WTC11 (cell line): ENCODE measurements around the gene ADGRE1. TPM values are rescaled to one million over a fixed set of nuclear protein-coding genes. Genes with fewer than 3 reads are reported as not detected.

Experiments used
- ATAC-seq: fragments of 200-7000 bp; cut with Tn5 transposase; 2 replicates; pipeline ENCODE4 v1.10.0; 2021; ENCODE audit warnings: mild to moderate bottlenecking, moderate library complexity
- Bru-seq: library from RNA; stranded (reverse); fragments of 400-500 nt; gene quantifications from one replicate; lab custom pipeline; 2021; lab: Mats Ljungman, UMichigan
- CTCF ChIA-PET: fragments of 300-600 bp; sonication (Branson Sonifier 250); formaldehyde crosslinking; loops from one replicate; lab custom pipeline; 2021; ENCODE audit warnings: antibody characterized with exemption; lab: Charles Lee
- POLR2A ChIA-PET: fragments of 350-600 bp; sonication (Branson Sonifier 250); formaldehyde crosslinking; loops from one replicate; lab custom pipeline; 2021; ENCODE audit warnings: antibody characterized with exemption; lab: Charles Lee
- DNase-seq: peaks from one replicate; pipeline ENCODE4 v3.0.0; 2021; ENCODE audit warnings: low spot score
- H3K27ac Mint-ChIP-seq: 2 replicates; pipeline ENCODE4 v1.8.0; 2021; ENCODE audit warnings: mixed read lengths
- H3K27me3 Mint-ChIP-seq: 2 replicates; pipeline ENCODE4 v1.8.0; 2021; ENCODE audit warnings: low read depth, mild to moderate bottlenecking, moderate library complexity, mixed read lengths
- H3K36me3 Mint-ChIP-seq: 2 replicates; pipeline ENCODE4 v1.8.0; 2021; ENCODE audit warnings: mixed read lengths
- H3K4me1 Mint-ChIP-seq: 2 replicates; pipeline ENCODE4 v1.8.0; 2022; ENCODE audit warnings: mixed read lengths
- H3K4me3 Mint-ChIP-seq: 2 replicates; pipeline ENCODE4 v1.8.0; 2021; ENCODE audit warnings: mild to moderate bottlenecking, moderate library complexity, mixed read lengths
- H3K9me3 Mint-ChIP-seq: 2 replicates; pipeline ENCODE4 v1.8.0; 2021; ENCODE audit warnings: mixed read lengths
- ATF1 ChIP-seq: sonication (generic); formaldehyde crosslinking; IDR thresholded peaks from 2 replicates; pipeline ENCODE4 v1.8.1; 2023; ENCODE audit warnings: mild to moderate bottlenecking, moderate library complexity, missing genetic modification reagents
- CREB1 ChIP-seq: sonication (generic); formaldehyde crosslinking; IDR thresholded peaks from 2 replicates; pipeline ENCODE4 v1.8.0; 2023; ENCODE audit warnings: mild to moderate bottlenecking, missing genetic modification reagents
- E2F1 ChIP-seq: sonication (generic); formaldehyde crosslinking; IDR thresholded peaks from 2 replicates; pipeline ENCODE4 v1.8.0; 2022; ENCODE audit warnings: mild to moderate bottlenecking, missing genetic modification reagents
- ELF4 ChIP-seq: sonication (generic); formaldehyde crosslinking; IDR thresholded peaks from 2 replicates; pipeline ENCODE4 v1.8.1; 2022; ENCODE audit warnings: low read depth, mild to moderate bottlenecking, moderate library complexity, missing genetic modification reagents
- GTF2I ChIP-seq: fragments of 250-450 bp; sonication (Bioruptor Pico); conservative IDR thresholded peaks from 2 replicates; pipeline ENCODE4 v1.4.0; 2021; ENCODE audit warnings: mild to moderate bottlenecking
- HMGXB4 ChIP-seq: sonication (generic); formaldehyde crosslinking; IDR thresholded peaks from 2 replicates; pipeline ENCODE4 v1.8.1; 2023; ENCODE audit warnings: mild to moderate bottlenecking, moderate library complexity, missing genetic modification reagents
- JAZF1 ChIP-seq: fragments of 250-450 bp; sonication (Bioruptor Pico); IDR thresholded peaks from 2 replicates; pipeline ENCODE4 v1.9.0; 2021; ENCODE audit warnings: moderate library complexity, mild to moderate bottlenecking, inconsistent platforms
- KAT7 ChIP-seq: sonication (generic); formaldehyde crosslinking; IDR thresholded peaks from 2 replicates; pipeline ENCODE4 v1.8.1; 2023; ENCODE audit warnings: missing genetic modification reagents, mild to moderate bottlenecking, borderline replicate concordance
- NFATC4 ChIP-seq: fragments of 250-450 bp; sonication (Bioruptor Pico); IDR thresholded peaks from 2 replicates; pipeline ENCODE4 v1.9.0; 2021; ENCODE audit warnings: mild to moderate bottlenecking
- NFE2L1 ChIP-seq: sonication (generic); formaldehyde crosslinking; IDR thresholded peaks from 2 replicates; pipeline ENCODE4 v1.8.1; 2023; ENCODE audit warnings: missing genetic modification reagents
- NR3C1 ChIP-seq: sonication (generic); formaldehyde crosslinking; conservative IDR thresholded peaks from 2 replicates; pipeline ENCODE4 v1.8.1; 2023; ENCODE audit warnings: low read depth, mild to moderate bottlenecking, missing genetic modification reagents
- PRRX2 ChIP-seq: fragments of 250-450 bp; sonication (Bioruptor Pico); IDR thresholded peaks from 2 replicates; pipeline ENCODE4 v1.8.0; 2021; ENCODE audit warnings: mild to moderate bottlenecking
- SP1 ChIP-seq: sonication (generic); formaldehyde crosslinking; conservative IDR thresholded peaks from 2 replicates; pipeline ENCODE4 v1.8.1; 2022; ENCODE audit warnings: missing genetic modification reagents
- TEAD4 ChIP-seq: sonication (generic); formaldehyde crosslinking; IDR thresholded peaks from 2 replicates; pipeline ENCODE4 v1.8.0; 2022; ENCODE audit warnings: mild to moderate bottlenecking, missing genetic modification reagents
- ZBTB21 ChIP-seq: sonication (generic); formaldehyde crosslinking; IDR thresholded peaks from 2 replicates; pipeline ENCODE4 v1.8.1; 2023; ENCODE audit warnings: mild to moderate bottlenecking, missing genetic modification reagents, borderline replicate concordance
- ZNF138 ChIP-seq: sonication (generic); formaldehyde crosslinking; conservative IDR thresholded peaks from 2 replicates; pipeline ENCODE4 v1.8.1; 2022; ENCODE audit warnings: mild to moderate bottlenecking, moderate library complexity, missing genetic modification reagents
- ZNF423 ChIP-seq: fragments of 250-450 bp; sonication (Bioruptor Pico); IDR thresholded peaks from 2 replicates; pipeline ENCODE4 v2.1.2; 2022; ENCODE audit warnings: mild to moderate bottlenecking, moderate library complexity
- ZSCAN18 ChIP-seq: fragments of 250-450 bp; sonication (Bioruptor Pico); IDR thresholded peaks from 2 replicates; pipeline ENCODE4 v2.1.2; 2022; ENCODE audit warnings: mild to moderate bottlenecking, moderate library complexity
- long read RNA-seq, 3 experiments: library from RNA in 1 of 3; library from capped mRNA in 1 of 3; library from polyadenylated mRNA in 1 of 3; unstranded in 2 of 3; stranded (forward) in 1 of 3; transcript quantifications; one replicate each; pipeline ENCODE4 v2.0.0, GENCODE V29; 2021
- total RNA-seq: library from RNA; stranded (reverse); gene quantifications from 3 replicates; pipeline ENCODE4 v1.2.3, GENCODE V29; 2021
- TF ChIP-seq, protein P1 (sequence below): sonication (generic); formaldehyde crosslinking; IDR thresholded peaks from 2 replicates; pipeline ENCODE4 v1.8.0; 2022; ENCODE audit warnings: mild to moderate bottlenecking, missing genetic modification reagents
- TF ChIP-seq, protein P2 (sequence below): sonication (generic); formaldehyde crosslinking; IDR thresholded peaks from 2 replicates; pipeline ENCODE4 v1.8.1; 2022; ENCODE audit warnings: low read depth, missing genetic modification reagents, borderline replicate concordance
- TF ChIP-seq, protein P3 (sequence below): sonication (generic); formaldehyde crosslinking; conservative IDR thresholded peaks from 2 replicates; pipeline ENCODE4 v1.8.1; 2023; ENCODE audit warnings: mild to moderate bottlenecking, low read depth, missing genetic modification reagents, moderate library complexity
- TF ChIP-seq, protein P4 (sequence below): fragments of 250-450 bp; sonication (Bioruptor Pico); IDR thresholded peaks from 2 replicates; pipeline ENCODE4 v1.9.0; 2021; ENCODE audit warnings: moderate library complexity, mild to moderate bottlenecking, inconsistent platforms, borderline replicate concordance
- TF ChIP-seq, protein P5 (sequence below): sonication (generic); formaldehyde crosslinking; IDR thresholded peaks from 2 replicates; pipeline ENCODE4 v1.8.1; 2023; ENCODE audit warnings: mild to moderate bottlenecking, missing genetic modification reagents, moderate library complexity

The ADGRE1 gene
- not detected in 3 replicates for total RNA-seq
- Bru-seq, nascent RNA: not detected
- long read RNA-seq, experiment 1: 0 reads
- long read RNA-seq, experiment 2: 0 reads
- long read RNA-seq, experiment 3: 0 reads

- CTCF ChIA-PET: no interaction called here
- Mint-ChIP-seq H3K4me3 (no peak within 1 kb of the TSS), H3K4me1 (no peaks in the 10 kb centered on the region), H3K9me3 (peaks cover 69% of the 10 kb centered on the region), H3K27ac (no peak within 1 kb of the TSS), H3K36me3 (peaks cover 55% of the 10 kb centered on the region), H3K27me3 (peaks cover 5% of the 10 kb centered on the region)
- DNase-seq: no peak
- POLR2A ChIA-PET: no interaction called here
- no peak for ATAC-seq
- TF ChIP-seq NFATC4 (no peak), ELF4 (CRISPR knock-in tag) (no peak), GTF2I (CRISPR knock-in tag) (no peak), NR3C1 (CRISPR knock-in tag) (no peak), KAT7 (CRISPR knock-in tag) (no peak), ZBTB21 (CRISPR knock-in tag) (no peak), CREB1 (no peak), PRRX2 (no peak), ZNF423 (CRISPR knock-in tag) (no peak), TEAD4 (no peak), SP1 (CRISPR knock-in tag) (no peak), JAZF1 (CRISPR knock-in tag) (no peak), HMGXB4 (CRISPR knock-in tag) (no peak), NFE2L1 (CRISPR knock-in tag) (no peak)
- TF ChIP-seq, protein P1, sequence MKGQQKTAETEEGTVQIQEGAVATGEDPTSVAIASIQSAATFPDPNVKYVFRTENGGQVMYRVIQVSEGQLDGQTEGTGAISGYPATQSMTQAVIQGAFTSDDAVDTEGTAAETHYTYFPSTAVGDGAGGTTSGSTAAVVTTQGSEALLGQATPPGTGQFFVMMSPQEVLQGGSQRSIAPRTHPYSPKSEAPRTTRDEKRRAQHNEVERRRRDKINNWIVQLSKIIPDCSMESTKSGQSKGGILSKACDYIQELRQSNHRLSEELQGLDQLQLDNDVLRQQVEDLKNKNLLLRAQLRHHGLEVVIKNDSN (CRISPR knock-in tag): no peak
- TF ChIP-seq, protein P2, sequence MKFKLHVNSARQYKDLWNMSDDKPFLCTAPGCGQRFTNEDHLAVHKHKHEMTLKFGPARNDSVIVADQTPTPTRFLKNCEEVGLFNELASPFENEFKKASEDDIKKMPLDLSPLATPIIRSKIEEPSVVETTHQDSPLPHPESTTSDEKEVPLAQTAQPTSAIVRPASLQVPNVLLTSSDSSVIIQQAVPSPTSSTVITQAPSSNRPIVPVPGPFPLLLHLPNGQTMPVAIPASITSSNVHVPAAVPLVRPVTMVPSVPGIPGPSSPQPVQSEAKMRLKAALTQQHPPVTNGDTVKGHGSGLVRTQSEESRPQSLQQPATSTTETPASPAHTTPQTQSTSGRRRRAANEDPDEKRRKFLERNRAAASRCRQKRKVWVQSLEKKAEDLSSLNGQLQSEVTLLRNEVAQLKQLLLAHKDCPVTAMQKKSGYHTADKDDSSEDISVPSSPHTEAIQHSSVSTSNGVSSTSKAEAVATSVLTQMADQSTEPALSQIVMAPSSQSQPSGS (CRISPR knock-in tag): no peak
- TF ChIP-seq, protein P3, sequence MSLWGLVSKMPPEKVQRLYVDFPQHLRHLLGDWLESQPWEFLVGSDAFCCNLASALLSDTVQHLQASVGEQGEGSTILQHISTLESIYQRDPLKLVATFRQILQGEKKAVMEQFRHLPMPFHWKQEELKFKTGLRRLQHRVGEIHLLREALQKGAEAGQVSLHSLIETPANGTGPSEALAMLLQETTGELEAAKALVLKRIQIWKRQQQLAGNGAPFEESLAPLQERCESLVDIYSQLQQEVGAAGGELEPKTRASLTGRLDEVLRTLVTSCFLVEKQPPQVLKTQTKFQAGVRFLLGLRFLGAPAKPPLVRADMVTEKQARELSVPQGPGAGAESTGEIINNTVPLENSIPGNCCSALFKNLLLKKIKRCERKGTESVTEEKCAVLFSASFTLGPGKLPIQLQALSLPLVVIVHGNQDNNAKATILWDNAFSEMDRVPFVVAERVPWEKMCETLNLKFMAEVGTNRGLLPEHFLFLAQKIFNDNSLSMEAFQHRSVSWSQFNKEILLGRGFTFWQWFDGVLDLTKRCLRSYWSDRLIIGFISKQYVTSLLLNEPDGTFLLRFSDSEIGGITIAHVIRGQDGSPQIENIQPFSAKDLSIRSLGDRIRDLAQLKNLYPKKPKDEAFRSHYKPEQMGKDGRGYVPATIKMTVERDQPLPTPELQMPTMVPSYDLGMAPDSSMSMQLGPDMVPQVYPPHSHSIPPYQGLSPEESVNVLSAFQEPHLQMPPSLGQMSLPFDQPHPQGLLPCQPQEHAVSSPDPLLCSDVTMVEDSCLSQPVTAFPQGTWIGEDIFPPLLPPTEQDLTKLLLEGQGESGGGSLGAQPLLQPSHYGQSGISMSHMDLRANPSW (CRISPR knock-in tag): no peak
- TF ChIP-seq, protein P4, sequence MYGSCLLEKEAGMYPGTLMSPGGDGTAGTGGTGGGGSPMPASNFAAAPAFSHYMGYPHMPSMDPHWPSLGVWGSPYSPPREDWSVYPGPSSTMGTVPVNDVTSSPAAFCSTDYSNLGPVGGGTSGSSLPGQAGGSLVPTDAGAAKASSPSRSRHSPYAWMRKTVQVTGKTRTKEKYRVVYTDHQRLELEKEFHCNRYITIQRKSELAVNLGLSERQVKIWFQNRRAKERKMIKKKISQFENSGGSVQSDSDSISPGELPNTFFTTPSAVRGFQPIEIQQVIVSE: no peak
These were observed at the start of gene ADGRE1 for GRCh38 chr19:6887316-6887715. Gene ADGRE1 (plus strand): TSS chr19:6887579. CDS start chr19:6887609, 30 bp downstream.

DNA sequence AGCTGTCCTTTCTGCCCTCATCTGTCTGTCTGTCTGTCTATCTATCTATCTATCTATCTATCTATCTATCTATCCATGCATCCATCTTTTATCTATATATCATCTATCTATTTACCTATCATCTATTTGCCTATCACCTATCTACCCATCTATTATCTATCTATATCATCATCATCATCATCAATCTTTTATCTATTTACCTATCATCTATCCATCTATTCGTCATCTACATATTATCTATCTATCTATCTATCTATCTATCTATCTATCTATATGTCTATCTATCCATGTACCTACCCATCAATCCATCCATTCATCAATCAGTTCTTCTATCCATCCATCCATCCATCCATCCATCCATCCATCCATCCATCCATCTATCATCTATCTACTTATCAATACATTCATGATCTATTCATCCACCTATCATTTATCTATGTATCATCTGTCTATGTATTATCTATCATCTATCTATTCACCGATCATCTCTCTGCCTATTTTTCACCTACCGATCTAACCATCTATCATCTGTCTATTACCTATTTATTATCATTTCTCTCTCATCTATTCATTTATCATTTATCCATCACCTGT is 49.2 kb upstream of the ADGRE1 start:
- H3K4me1 Mint-ChIP-seq: no peaks in the 10 kb centered on the region
- peaks cover 6% of the 10 kb centered on the region; the same call in 1 of the 2 replicates for H3K27me3 Mint-ChIP-seq
- ATAC-seq: no peak
- peaks cover 24% of the 10 kb centered on the region for H3K36me3 Mint-ChIP-seq
- ChIA-PET POLR2A (no interaction called here), CTCF (no interaction called here)
- no peak overlapping the region for H3K4me3 Mint-ChIP-seq
- H3K9me3 Mint-ChIP-seq: peaks cover 48% of the 10 kb centered on the region
- no peak overlapping the region for H3K27ac Mint-ChIP-seq
- DNase-seq: no peak
- TF ChIP-seq ZSCAN18 (CRISPR knock-in tag) (no peak), ATF1 (CRISPR knock-in tag) (no peak), E2F1 (CRISPR knock-in tag) (no peak), ZNF138 (CRISPR knock-in tag) (no peak)
- TF ChIP-seq, protein P1 (CRISPR knock-in tag): no peak
- TF ChIP-seq, protein P5, sequence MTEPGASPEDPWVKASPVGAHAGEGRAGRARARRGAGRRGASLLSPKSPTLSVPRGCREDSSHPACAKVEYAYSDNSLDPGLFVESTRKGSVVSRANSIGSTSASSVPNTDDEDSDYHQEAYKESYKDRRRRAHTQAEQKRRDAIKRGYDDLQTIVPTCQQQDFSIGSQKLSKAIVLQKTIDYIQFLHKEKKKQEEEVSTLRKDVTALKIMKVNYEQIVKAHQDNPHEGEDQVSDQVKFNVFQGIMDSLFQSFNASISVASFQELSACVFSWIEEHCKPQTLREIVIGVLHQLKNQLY (CRISPR knock-in tag): no peak
